Karpas-422 (cell line): ENCODE results near the gene TMEM101. TPM values are rescaled to one million over a fixed set of nuclear protein-coding genes. Genes with fewer than 3 reads are reported as not detected.
"Not testable (repeated sequence)": the region's sequence is repeated elsewhere in the genome, so short reads cannot be mapped to it uniquely, and the experiment has no call there.

Experiments used
- DNase-seq: peaks from one replicate; pipeline ENCODE4 v3.0.0-alpha.2; 2015
- H2AFZ ChIP-seq: fragments of 200-600 bp; sonication (generic); 2 replicates; pipeline ENCODE4 v1.6.1; 2014; ENCODE audit warnings: antibody characterized with exemption, low read length, mixed read lengths
- H3K27ac ChIP-seq: fragments of 200-600 bp; sonication (generic); 2 replicates; pipeline ENCODE4 v1.5.1; 2014; ENCODE audit warnings: mild to moderate bottlenecking, low read length, moderate library complexity
- H3K27me3 ChIP-seq: fragments of 200-600 bp; sonication (generic); 2 replicates; pipeline ENCODE4 v1.6.1; 2014; ENCODE audit warnings: low read length, mixed read lengths
- H3K36me3 ChIP-seq: fragments of 200-600 bp; sonication (generic); 2 replicates; pipeline ENCODE4 v1.6.1; 2014; ENCODE audit warnings: low read length, mixed read lengths; ENCODE audit not compliant: insufficient read depth
- H3K4me1 ChIP-seq: fragments of 200-600 bp; sonication (generic); 2 replicates; pipeline ENCODE4 v1.6.1; 2014; ENCODE audit warnings: mild to moderate bottlenecking, low read length, mixed read lengths
- H3K4me2 ChIP-seq: fragments of 200-600 bp; sonication (generic); 2 replicates; pipeline ENCODE4 v1.6.1; 2014; ENCODE audit warnings: low read length, low read depth, mild to moderate bottlenecking; ENCODE audit not compliant: poor library complexity, severe bottlenecking
- H3K4me3 ChIP-seq: fragments of 200-600 bp; sonication (generic); 2 replicates; pipeline ENCODE4 v1.5.1; 2014; ENCODE audit warnings: mild to moderate bottlenecking, antibody characterized with exemption, low read length, mixed read lengths
- H3K79me2 ChIP-seq: fragments of 200-600 bp; sonication (generic); 2 replicates; pipeline ENCODE4 v1.6.1; 2014; ENCODE audit warnings: mild to moderate bottlenecking, low read length, mixed read lengths
- H3K9ac ChIP-seq: fragments of 200-600 bp; sonication (generic); 2 replicates; pipeline ENCODE4 v1.6.0; 2014; ENCODE audit warnings: low read length
- H3K9me2 ChIP-seq: fragments of 200-600 bp; sonication (generic), shearing (Covaris generic); replicated peaks from 2 replicates; pipeline ENCODE4 v1.6.0; 2014; ENCODE audit warnings: mild to moderate bottlenecking, low read length, moderate library complexity; ENCODE audit not compliant: insufficient read depth
- H3K9me3 ChIP-seq: fragments of 300-700, 200-600 bp; sonication (generic); 2 replicates; pipeline ENCODE4 v1.6.1; 2014; ENCODE audit warnings: low read length, mixed read lengths
- H4K20me1 ChIP-seq: fragments of 200-600 bp; sonication (generic); 2 replicates; pipeline ENCODE4 v1.6.1; 2014; ENCODE audit warnings: mild to moderate bottlenecking, antibody characterized with exemption, low read length, low read depth; ENCODE audit not compliant: insufficient read depth
- total RNA-seq: library from RNA; depleted of rRNA; stranded (reverse); fragments of >200 nt; shearing (Covaris generic); gene quantifications from 2 replicates; pipeline ENCODE4 v1.2.3, GENCODE V29; 2014; ENCODE audit warnings: low replicate concordance

TMEM101 gene
- total RNA-seq, 1 experiment from 2014 or later: 26.6 TPM

- not testable (repeated sequence) for H3K9ac ChIP-seq, H3K4me2 ChIP-seq, H2AFZ ChIP-seq, H3K27ac ChIP-seq, H3K4me1 ChIP-seq, DNase-seq, H3K9me2 ChIP-seq, H3K9me3 ChIP-seq, H3K4me3 ChIP-seq, H3K27me3 ChIP-seq
- H3K36me3 ChIP-seq: peaks cover 31% of the 10 kb centered on the region
- H3K79me2 ChIP-seq: peaks cover 70% of the 10 kb centered on the region
- H4K20me1 ChIP-seq: peaks cover 17% of the 10 kb centered on the region
Measured at GRCh38 chr17:44046893-44047292, 32.1 kb upstream of the TMEM101 start.

- Histone ChIP-seq H3K4me1 (peaks cover 4% of the 10 kb centered on the region), H4K20me1 (peaks cover 21% of the 10 kb centered on the region), H3K4me2 (no peak overlapping the region), H3K79me2 (peaks cover 73% of the 10 kb centered on the region), H2AFZ (no peak overlapping the region), H3K9me2 (no peaks in the 10 kb centered on the region), H3K9ac (no peak overlapping the region), H3K27ac (no peak overlapping the region), H3K4me3 (no peak overlapping the region), H3K9me3 (no peaks in the 10 kb centered on the region), H3K36me3 (peaks cover 27% of the 10 kb centered on the region), H3K27me3 (no peaks in the 10 kb centered on the region)
- DNase-seq: no peak
Measured at GRCh38 chr17:44045486-44045885, 30.7 kb upstream of the TMEM101 start.

GRCh38 chr17:44044071-44044470 is 29.3 kb upstream of the TMEM101 start:
- Histone ChIP-seq H3K4me2 (no peak overlapping the region), H3K9me2 (no peaks in the 10 kb centered on the region), H3K36me3 (peaks cover 31% of the 10 kb centered on the region), H3K9me3 (no peaks in the 10 kb centered on the region), H3K4me3 (no peak overlapping the region), H2AFZ (no peak overlapping the region), H4K20me1 (peaks cover 29% of the 10 kb centered on the region), H3K9ac (no peak overlapping the region), H3K79me2 (peaks cover 74% of the 10 kb centered on the region), H3K27me3 (no peaks in the 10 kb centered on the region), H3K27ac (no peak overlapping the region), H3K4me1 (peaks cover 4% of the 10 kb centered on the region)
- no peak for DNase-seq

GRCh38 chr17:44043272-44043696 is 28.5 kb upstream of the TMEM101 start:
- Histone ChIP-seq H3K9ac (no peak overlapping the region), H3K9me2 (no peaks in the 10 kb centered on the region), H3K9me3 (no peaks in the 10 kb centered on the region), H3K4me1 (peaks cover 4% of the 10 kb centered on the region), H3K79me2 (peaks cover 69% of the 10 kb centered on the region), H3K4me3 (no peak overlapping the region), H3K36me3 (peaks cover 25% of the 10 kb centered on the region), H4K20me1 (peaks cover 29% of the 10 kb centered on the region), H3K27ac (no peak overlapping the region), H3K27me3 (no peaks in the 10 kb centered on the region), H3K4me2 (no peak overlapping the region), H2AFZ (no peak overlapping the region)
- no peak for DNase-seq

DNA sequence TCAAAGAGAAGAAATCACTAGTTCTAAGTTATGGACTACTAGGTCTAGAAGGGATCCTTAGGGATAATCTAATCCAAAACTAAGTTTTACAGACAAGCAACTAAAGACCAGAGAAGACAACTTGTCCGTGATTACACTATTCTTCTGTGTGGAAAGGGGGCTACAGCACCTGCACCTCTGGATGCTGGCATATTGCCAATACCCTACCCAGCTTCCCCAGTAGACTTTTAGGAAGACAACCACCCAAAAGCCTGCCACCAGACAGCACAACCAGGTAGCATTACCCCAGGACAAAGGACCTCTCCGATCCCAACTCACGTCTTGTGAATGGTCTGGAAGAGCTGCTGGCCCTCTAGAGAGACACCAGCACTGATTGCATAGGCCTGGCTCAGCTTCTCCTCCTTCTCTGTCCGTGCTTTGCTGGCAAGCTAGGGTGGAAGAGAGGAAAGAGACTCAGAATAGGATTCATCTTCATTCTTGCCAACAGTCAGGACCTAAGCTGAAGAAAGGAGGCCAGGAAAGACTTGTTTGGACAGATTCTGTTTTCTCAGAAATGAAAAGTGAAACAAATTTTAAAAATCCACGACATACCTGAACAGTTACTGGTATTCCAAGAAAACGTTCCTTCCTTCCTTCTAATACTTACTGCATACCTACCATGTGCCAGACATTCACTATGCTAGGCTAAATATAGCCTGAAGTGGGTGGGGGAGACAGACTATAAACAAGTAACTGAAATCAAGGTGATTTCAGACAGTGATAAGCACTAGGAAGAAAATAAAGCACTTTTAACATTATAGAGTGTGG is 25.3 kb upstream of the TMEM101 start:
- Histone ChIP-seq H4K20me1 (peaks cover 29% of the 10 kb centered on the region), H3K4me3 (no peak overlapping the region), H3K4me2 (no peak overlapping the region), H3K27ac (no peak overlapping the region), H2AFZ (no peak overlapping the region), H3K4me1 (peaks cover 4% of the 10 kb centered on the region), H3K27me3 (no peaks in the 10 kb centered on the region), H3K36me3 (peaks cover 27% of the 10 kb centered on the region), H3K9me3 (no peaks in the 10 kb centered on the region), H3K79me2 (peaks cover 51% of the 10 kb centered on the region), H3K9me2 (no peaks in the 10 kb centered on the region), H3K9ac (no peak overlapping the region)
- DNase-seq: no peak

DNA sequence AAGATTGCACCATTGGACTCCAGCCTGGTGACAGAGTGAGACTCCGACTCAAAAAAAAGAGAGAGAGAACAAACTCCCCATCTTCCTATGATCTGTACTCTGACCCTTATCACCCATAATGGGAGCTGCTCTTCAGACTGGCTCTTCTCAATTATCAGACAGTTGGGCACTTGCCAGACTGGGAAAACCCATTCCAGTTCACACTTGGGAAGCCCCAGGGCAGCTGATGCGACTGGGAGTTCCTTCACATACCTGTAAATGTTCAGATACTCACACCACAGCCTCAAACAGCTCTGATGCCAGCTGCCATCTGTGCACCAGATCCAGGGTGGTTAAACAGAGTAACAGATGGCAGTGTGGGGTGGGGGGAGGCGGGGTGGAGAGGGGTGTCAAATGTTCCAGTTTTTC is 23.8 kb upstream of the TMEM101 start:
- no peaks in the 10 kb centered on the region for H3K9me3 ChIP-seq
- peaks cover 4% of the 10 kb centered on the region for H3K4me1 ChIP-seq
- no peak overlapping the region for H3K9ac ChIP-seq
- H3K4me3 ChIP-seq: no peak overlapping the region
- no peak overlapping the region for H3K27ac ChIP-seq
- H2AFZ ChIP-seq: no peak overlapping the region
- no peaks in the 10 kb centered on the region for H3K27me3 ChIP-seq
- no peaks in the 10 kb centered on the region for H3K9me2 ChIP-seq
- H3K36me3 ChIP-seq: peaks cover 28% of the 10 kb centered on the region
- H3K79me2 ChIP-seq: peaks cover 38% of the 10 kb centered on the region
- DNase-seq: no peak
- H4K20me1 ChIP-seq: peaks cover 20% of the 10 kb centered on the region; the same call in 1 of the 2 replicates
- H3K4me2 ChIP-seq: no peak overlapping the region

- Histone ChIP-seq H3K4me2 (no peak overlapping the region), H3K4me1 (peaks cover 4% of the 10 kb centered on the region), H3K36me3 (peaks cover 31% of the 10 kb centered on the region), H3K79me2 (peaks cover 29% of the 10 kb centered on the region), H3K9me3 (no peaks in the 10 kb centered on the region), H3K27me3 (no peaks in the 10 kb centered on the region), H2AFZ (no peak overlapping the region), H3K9ac (no peak overlapping the region), H4K20me1 (peaks cover 14% of the 10 kb centered on the region; the same call in 1 of the 2 replicates), H3K4me3 (no peak overlapping the region), H3K9me2 (no peaks in the 10 kb centered on the region), H3K27ac (no peak overlapping the region)
- no peak for DNase-seq
Measured at GRCh38 chr17:44037471-44037870, 22.7 kb upstream of the TMEM101 start.

GRCh38 chr17:44034688-44035087 is 19.9 kb upstream of the TMEM101 start:
- not testable (repeated sequence) for H3K27me3 ChIP-seq, H3K27ac ChIP-seq, H2AFZ ChIP-seq, H3K4me3 ChIP-seq, H3K9me2 ChIP-seq, H4K20me1 ChIP-seq, H3K79me2 ChIP-seq, DNase-seq, H3K4me1 ChIP-seq, H3K4me2 ChIP-seq, H3K9ac ChIP-seq, H3K9me3 ChIP-seq
- H3K36me3 ChIP-seq: peaks cover 29% of the 10 kb centered on the region
